Measurements from ENCODE around the gene ENTPD7.

ENTPD7 gene

DNA sequence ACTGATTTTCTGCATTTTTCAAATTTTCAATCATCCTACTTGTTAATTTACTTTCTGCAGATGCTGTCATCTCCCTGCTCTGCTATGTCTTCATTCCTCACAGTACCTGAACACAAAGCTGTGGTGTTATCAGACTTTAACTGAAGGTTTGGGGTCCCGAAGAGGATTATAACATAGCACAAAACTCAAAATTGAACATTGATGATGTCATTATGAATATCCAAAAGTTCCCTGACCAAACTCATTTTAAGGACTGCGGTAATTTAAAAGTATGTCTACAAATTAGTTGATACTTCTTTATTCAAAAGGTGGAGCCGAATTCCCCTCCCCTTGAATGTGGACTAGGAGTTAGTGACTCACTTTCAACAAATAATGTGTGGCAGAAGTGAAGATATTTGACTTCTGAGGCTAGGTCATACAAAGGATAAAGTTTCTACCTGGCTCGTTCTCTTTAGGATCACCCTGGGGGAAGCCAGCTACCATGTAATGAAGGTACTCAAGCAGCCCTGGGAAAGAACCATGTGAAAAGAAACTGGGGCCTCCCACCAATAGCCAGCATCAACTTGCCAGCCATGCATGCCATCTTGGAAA is 6.4 kb upstream of the ENTPD7 start:
- Histone ChIP-seq H2AFZ (ENCODE audit: low read depth) (no peak overlapping the region), H3K79me2 (ENCODE audit: insufficient read depth, low read depth) (no peaks in the 10 kb centered on the region), H3K36me3 (ENCODE audit: insufficient read depth) (no peaks in the 10 kb centered on the region), H3K9ac (no peak overlapping the region), H3K27me3 (ENCODE audit: insufficient read depth, low read depth) (no peaks in the 10 kb centered on the region; the same call in 1 of the 2 replicates), H3K4me1 (ENCODE audit: low read depth, poor library complexity, severe bottlenecking) (no peaks in the 10 kb centered on the region), H3K27ac (no peak overlapping the region), H3K4me2 (no peak overlapping the region), H4K20me1 (ENCODE audit: insufficient read depth) (no peaks in the 10 kb centered on the region), H3K4me3 (IDR thresholded peaks at IDR 0.05; ENCODE audit: insufficient read depth, low read depth, low read length) (no peak overlapping the region)
- TF ChIP-seq, protein P1, sequence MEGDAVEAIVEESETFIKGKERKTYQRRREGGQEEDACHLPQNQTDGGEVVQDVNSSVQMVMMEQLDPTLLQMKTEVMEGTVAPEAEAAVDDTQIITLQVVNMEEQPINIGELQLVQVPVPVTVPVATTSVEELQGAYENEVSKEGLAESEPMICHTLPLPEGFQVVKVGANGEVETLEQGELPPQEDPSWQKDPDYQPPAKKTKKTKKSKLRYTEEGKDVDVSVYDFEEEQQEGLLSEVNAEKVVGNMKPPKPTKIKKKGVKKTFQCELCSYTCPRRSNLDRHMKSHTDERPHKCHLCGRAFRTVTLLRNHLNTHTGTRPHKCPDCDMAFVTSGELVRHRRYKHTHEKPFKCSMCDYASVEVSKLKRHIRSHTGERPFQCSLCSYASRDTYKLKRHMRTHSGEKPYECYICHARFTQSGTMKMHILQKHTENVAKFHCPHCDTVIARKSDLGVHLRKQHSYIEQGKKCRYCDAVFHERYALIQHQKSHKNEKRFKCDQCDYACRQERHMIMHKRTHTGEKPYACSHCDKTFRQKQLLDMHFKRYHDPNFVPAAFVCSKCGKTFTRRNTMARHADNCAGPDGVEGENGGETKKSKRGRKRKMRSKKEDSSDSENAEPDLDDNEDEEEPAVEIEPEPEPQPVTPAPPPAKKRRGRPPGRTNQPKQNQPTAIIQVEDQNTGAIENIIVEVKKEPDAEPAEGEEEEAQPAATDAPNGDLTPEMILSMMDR (conservative IDR thresholded peaks at IDR 0.05; ENCODE audit: low read depth, low read length): no peak

DNA sequence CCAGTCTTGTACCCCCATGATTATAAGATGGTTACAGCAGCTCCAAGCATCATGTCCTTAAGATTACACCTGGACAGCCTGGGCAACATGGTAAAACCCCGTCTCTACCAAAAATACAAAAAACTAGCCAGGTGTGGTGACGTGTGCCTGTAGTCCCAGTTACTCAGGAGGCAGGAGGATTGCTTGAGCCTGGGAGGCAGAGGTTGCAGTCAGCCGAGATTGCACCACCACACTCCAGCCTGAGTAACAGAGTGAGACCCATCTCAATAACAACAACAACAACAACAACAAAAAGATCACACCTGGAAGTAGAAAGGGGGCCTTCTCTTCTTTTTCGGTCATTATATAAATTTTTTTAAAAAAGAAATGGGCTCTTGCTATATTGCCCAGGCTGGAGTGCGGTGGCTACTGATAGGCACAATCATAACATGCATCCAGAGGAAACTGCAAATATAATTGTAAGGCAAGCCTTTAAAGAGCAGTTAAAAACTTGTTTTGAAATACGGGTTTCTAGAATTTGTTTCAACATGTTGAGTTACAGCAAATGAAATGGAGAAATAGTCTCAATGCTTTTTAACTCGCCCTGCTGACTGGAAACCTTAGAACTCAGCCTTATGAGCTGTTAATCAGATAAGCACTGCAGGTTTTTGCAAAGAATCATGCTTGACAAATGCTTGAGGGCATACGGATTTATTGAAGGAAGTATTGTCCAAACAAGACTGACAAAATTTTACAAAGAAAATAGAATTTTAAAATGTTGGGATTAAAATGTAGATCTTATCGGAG is 4.7 kb upstream of the ENTPD7 start:
- H3K27ac ChIP-seq: no peak overlapping the region

DNA sequence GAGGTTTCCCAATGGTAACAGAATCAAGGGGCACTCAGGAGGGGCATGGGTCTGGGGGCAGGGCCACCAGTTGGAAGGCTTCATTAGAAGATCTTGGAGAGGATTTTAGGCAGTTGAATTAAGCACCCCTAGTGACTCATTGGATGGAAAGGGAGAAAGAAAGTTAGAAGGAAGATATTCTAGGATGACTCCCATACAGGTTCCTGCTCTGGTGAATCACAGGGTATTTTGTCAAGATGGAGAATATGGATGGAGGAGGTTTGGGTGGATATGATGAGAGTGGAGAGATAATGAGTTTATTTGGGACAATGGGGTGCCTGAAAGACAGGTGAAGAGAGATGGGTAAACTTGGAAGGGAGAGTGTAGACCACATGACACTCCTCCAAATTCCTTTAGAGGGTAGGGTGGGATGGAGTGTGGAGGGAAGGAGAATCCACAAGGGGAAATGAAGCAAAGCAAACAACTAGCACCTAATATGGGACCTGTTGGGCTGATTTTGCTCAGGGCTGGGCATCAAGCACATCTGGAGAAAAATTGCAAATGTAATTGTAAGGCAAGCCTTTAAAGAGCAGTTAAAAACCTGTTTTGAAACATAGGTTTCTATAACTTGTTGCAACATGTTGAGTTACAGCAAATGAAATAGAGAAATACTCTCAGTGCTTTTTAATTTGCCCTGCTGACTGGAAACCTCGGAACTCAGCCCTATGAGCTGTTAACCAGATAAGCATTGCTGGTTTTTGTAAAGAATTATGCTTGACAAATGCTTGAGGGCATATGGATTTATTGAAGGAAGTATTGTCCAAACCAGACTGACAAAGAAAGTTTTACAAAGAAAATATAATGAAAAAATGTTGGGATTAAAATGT is 2.9 kb upstream of the ENTPD7 start:
- no peak overlapping the region for H3K27ac ChIP-seq
- no peaks in the 10 kb centered on the region for H3K36me3 ChIP-seq (ENCODE audit: insufficient read depth)
- no peak overlapping the region for H3K4me3 ChIP-seq (IDR thresholded peaks at IDR 0.05; ENCODE audit: insufficient read depth, low read depth, low read length)
- no peaks in the 10 kb centered on the region for H4K20me1 ChIP-seq (ENCODE audit: insufficient read depth)
- no peaks in the 10 kb centered on the region for H3K79me2 ChIP-seq (ENCODE audit: insufficient read depth, low read depth)
- no peaks in the 10 kb centered on the region; the same call in 1 of the 2 replicates for H3K27me3 ChIP-seq (ENCODE audit: insufficient read depth, low read depth)
- TF ChIP-seq, protein P1 (conservative IDR thresholded peaks at IDR 0.05; ENCODE audit: low read depth, low read length): no peak
- H3K4me2 ChIP-seq: no peak overlapping the region
- H2AFZ ChIP-seq (ENCODE audit: low read depth): no peak overlapping the region
- H3K9ac ChIP-seq: no peak overlapping the region
- peaks cover 6% of the 10 kb centered on the region for H3K4me1 ChIP-seq (ENCODE audit: low read depth, poor library complexity, severe bottlenecking)

More for the DNA sequence above, 4.7 kb upstream of the ENTPD7 start:
- H3K4me1 ChIP-seq (ENCODE audit: low read depth, poor library complexity, severe bottlenecking): no peaks in the 10 kb centered on the region
- no peak overlapping the region for H3K4me2 ChIP-seq
- no peaks in the 10 kb centered on the region; the same call in 1 of the 2 replicates for H3K27me3 ChIP-seq (ENCODE audit: insufficient read depth, low read depth)
- no peak overlapping the region for H2AFZ ChIP-seq (ENCODE audit: low read depth)
- H3K36me3 ChIP-seq (ENCODE audit: insufficient read depth): no peaks in the 10 kb centered on the region
- no peaks in the 10 kb centered on the region for H4K20me1 ChIP-seq (ENCODE audit: insufficient read depth)
- no peak overlapping the region for H3K9ac ChIP-seq
- H3K4me3 ChIP-seq (IDR thresholded peaks at IDR 0.05; ENCODE audit: insufficient read depth, low read depth, low read length): no peak overlapping the region
- TF ChIP-seq, protein P1 (conservative IDR thresholded peaks at IDR 0.05; ENCODE audit: low read depth, low read length): no peak
- H3K79me2 ChIP-seq (ENCODE audit: insufficient read depth, low read depth): no peaks in the 10 kb centered on the region

DNA sequence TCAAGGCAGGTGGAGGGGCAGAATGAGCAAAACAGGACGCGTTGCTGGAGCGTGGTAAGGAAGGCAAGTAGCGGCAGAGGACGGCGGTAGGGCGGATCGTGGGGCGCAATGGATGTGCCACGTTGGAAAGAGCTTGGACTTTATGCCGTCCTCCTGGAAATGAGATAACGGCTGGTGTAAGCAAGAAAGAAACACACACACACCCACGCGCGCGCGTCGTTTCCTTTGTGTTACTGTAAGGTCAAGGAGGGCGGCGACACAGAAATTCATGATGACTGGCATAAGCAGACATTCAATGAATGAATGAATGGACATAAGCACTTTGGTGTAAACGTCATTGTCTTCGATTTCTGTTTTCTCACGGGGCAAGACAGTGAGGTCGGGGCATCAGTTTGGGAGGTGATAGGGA is 683 bp upstream of the ENTPD7 start:
- Histone ChIP-seq H3K79me2 (ENCODE audit: insufficient read depth, low read depth) (no peaks in the 10 kb centered on the region), H3K27ac (no peak overlapping the region), H3K36me3 (ENCODE audit: insufficient read depth) (no peaks in the 10 kb centered on the region), H3K4me2 (peak overlapping the region; percentile 54), H4K20me1 (ENCODE audit: insufficient read depth) (no peaks in the 10 kb centered on the region), H3K27me3 (ENCODE audit: insufficient read depth, low read depth) (no peaks in the 10 kb centered on the region; the same call in 1 of the 2 replicates), H3K4me1 (ENCODE audit: low read depth, poor library complexity, severe bottlenecking) (peaks cover 6% of the 10 kb centered on the region), H2AFZ (ENCODE audit: low read depth) (peak overlapping the region; percentile 96), H3K4me3 (IDR thresholded peaks at IDR 0.05; ENCODE audit: insufficient read depth, low read depth, low read length) (no peak overlapping the region), H3K9ac (no peak overlapping the region)
- TF ChIP-seq, protein P1 (conservative IDR thresholded peaks at IDR 0.05; ENCODE audit: low read depth, low read length): no peak
